ENCODE data around the gene GSN. TPM values are rescaled to one million over a fixed set of nuclear protein-coding genes. Genes with fewer than 3 reads are reported as not detected.

Gene GSN
- polyA plus RNA-seq, 3 donors, result 67.4 to 187 (median 95.8) TPM

DNA sequence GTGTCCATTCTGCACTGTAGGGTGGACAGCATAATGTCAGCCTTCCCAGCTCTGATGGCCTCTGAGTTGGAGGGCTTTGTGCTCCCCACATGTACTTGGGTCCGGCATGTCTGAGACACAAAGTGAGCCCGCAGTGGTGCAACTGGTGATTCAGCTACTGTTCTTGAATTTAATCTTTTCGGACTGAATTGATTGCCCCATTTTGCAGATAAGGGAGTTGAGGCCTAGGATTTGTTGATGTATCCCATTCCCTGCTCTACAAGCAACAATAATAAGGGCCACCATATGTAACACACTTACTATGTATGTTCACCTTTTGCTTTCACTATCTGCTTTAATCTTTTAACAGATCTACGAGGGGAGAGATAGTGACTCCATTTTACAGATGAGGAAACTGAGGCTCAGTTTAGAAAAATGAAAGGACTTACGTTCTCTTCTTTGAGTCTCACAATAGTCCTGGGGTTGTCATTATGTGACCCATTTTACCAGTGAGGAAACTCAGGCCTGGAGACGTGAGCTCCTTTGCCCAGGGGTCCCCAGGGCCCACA, 4.5 kb downstream of the GSN start:
- intact Hi-C loops (cut with micrococcal nuclease), result loop anchor here (5.0 kb wide), 2 partner anchors 35 to 60 kb away; no protein-coding TSS in a partner anchor
- H3K79me2 ChIP-seq (ENCODE audit: insufficient read depth, low read length), result peaks cover 78% of the 10 kb centered on the region
- no peak overlapping the region for H3K9ac ChIP-seq (ENCODE audit: insufficient read depth, low read length, poor library complexity, severe bottlenecking)
- no peaks in the 10 kb centered on the region for H3K36me3 ChIP-seq (replicated peaks in 1 of 2; ENCODE audit: control insufficient read depth in 1 of 2, insufficient read depth in 2 of 2, low read length in 2 of 2)
- peak overlapping the region in 1 of 2 donors; percentile 78 for H3K4me3 Mint-ChIP-seq
- H3K27ac ChIP-seq (ENCODE audit: low read depth in 1 of 2, low read length in 2 of 2), result peak overlapping the region; percentile 81 to 82
- H3K4me2 ChIP-seq (replicated peaks; ENCODE audit: extremely low read depth, low read length, poor library complexity, severe bottlenecking), result peak overlapping the region; percentile 71
- TF ChIP-seq, protein P1, sequence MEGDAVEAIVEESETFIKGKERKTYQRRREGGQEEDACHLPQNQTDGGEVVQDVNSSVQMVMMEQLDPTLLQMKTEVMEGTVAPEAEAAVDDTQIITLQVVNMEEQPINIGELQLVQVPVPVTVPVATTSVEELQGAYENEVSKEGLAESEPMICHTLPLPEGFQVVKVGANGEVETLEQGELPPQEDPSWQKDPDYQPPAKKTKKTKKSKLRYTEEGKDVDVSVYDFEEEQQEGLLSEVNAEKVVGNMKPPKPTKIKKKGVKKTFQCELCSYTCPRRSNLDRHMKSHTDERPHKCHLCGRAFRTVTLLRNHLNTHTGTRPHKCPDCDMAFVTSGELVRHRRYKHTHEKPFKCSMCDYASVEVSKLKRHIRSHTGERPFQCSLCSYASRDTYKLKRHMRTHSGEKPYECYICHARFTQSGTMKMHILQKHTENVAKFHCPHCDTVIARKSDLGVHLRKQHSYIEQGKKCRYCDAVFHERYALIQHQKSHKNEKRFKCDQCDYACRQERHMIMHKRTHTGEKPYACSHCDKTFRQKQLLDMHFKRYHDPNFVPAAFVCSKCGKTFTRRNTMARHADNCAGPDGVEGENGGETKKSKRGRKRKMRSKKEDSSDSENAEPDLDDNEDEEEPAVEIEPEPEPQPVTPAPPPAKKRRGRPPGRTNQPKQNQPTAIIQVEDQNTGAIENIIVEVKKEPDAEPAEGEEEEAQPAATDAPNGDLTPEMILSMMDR (IDR thresholded peaks at IDR 0.05), result no peak
- H3K4me1 ChIP-seq (ENCODE audit: control insufficient read depth in 1 of 2, insufficient read depth in 2 of 2, low read length in 2 of 2), result peaks cover 53 to 57% of the 10 kb centered on the region in 2 donors
- no peaks in the 10 kb centered on the region for H3K9me3 Mint-ChIP-seq
- peaks cover 6 to 8% of the 10 kb centered on the region in 2 donors for H3K36me3 Mint-ChIP-seq
- no peaks in the 10 kb centered on the region for H3K27me3 Mint-ChIP-seq (ENCODE audit: low read depth in 3 of 3)
- peaks cover 61% of the 10 kb centered on the region for H3K4me1 Mint-ChIP-seq
- H3K27ac Mint-ChIP-seq, result peak overlapping the region in 6 of 7 donors; percentile 79 to 94 (median 82)
- no peaks in the 10 kb centered on the region for H3K9me3 ChIP-seq (replicated peaks in 1 of 2; ENCODE audit: control insufficient read depth in 1 of 2, insufficient read depth in 1 of 2, low read length in 2 of 2)
- peak overlapping the region in 1 of 3 experiments; percentile 7 for H3K4me3 ChIP-seq (replicated peaks in 1 of 3; ENCODE audit: low read depth in 2 of 3, low read length in 3 of 3)
- peak overlapping the region; percentile 56 for H2AFZ ChIP-seq (ENCODE audit: insufficient read depth, low read depth, low read length, poor library complexity, severe bottlenecking)
- no peaks in the 10 kb centered on the region for H4K20me1 ChIP-seq (ENCODE audit: insufficient read depth, low read length)
- H3K27me3 ChIP-seq (ENCODE audit: control insufficient read depth in 2 of 2, insufficient read depth in 2 of 2, low read length in 2 of 2), result no peaks in the 10 kb centered on the region
- no peak for DNase-seq
- 56% methylated on average over 2 of the region's 6 CpGs for WGBS (ENCODE audit: insufficient coverage)

- H2AFZ ChIP-seq (ENCODE audit: insufficient read depth, low read depth, low read length, poor library complexity, severe bottlenecking), result no peak overlapping the region
- DNase-seq, result no peak
- intact Hi-C loops (cut with micrococcal nuclease), result loop anchor here (5.0 kb wide), 2 partner anchors 36 to 61 kb away; no protein-coding TSS in a partner anchor
- no peak overlapping the region for H3K9ac ChIP-seq (ENCODE audit: insufficient read depth, low read length, poor library complexity, severe bottlenecking)
- Mint-ChIP-seq H3K36me3 (peaks cover 6 to 8% of the 10 kb centered on the region in 2 donors), H3K9me3 (no peaks in the 10 kb centered on the region), H3K4me3 (no peak overlapping the region), H3K4me1 (peaks cover 60% of the 10 kb centered on the region), H3K27ac (peak overlapping the region in 6 of 7 donors; percentile 58 to 82 (median 70)), H3K27me3 (ENCODE audit: low read depth in 3 of 3) (no peaks in the 10 kb centered on the region)
- H3K4me3 ChIP-seq (replicated peaks in 1 of 3; ENCODE audit: low read depth in 2 of 3, low read length in 3 of 3), result no peak overlapping the region
- H3K27ac ChIP-seq (ENCODE audit: low read depth in 1 of 2, low read length in 2 of 2), result peak overlapping the region in 1 of 2 donors; percentile 4
- no peak overlapping the region for H3K4me2 ChIP-seq (replicated peaks; ENCODE audit: extremely low read depth, low read length, poor library complexity, severe bottlenecking)
- H3K36me3 ChIP-seq (replicated peaks in 1 of 2; ENCODE audit: control insufficient read depth in 1 of 2, insufficient read depth in 2 of 2, low read length in 2 of 2), result no peaks in the 10 kb centered on the region
- no CpG with 5 or more reads among the region's 4 CpGs for WGBS (ENCODE audit: insufficient coverage)
- peaks cover 49 to 50% of the 10 kb centered on the region in 2 donors for H3K4me1 ChIP-seq (ENCODE audit: control insufficient read depth in 1 of 2, insufficient read depth in 2 of 2, low read length in 2 of 2)
- peaks cover 81% of the 10 kb centered on the region for H3K79me2 ChIP-seq (ENCODE audit: insufficient read depth, low read length)
- no peaks in the 10 kb centered on the region for H4K20me1 ChIP-seq (ENCODE audit: insufficient read depth, low read length)
- TF ChIP-seq, protein P1 (IDR thresholded peaks at IDR 0.05), result no peak
- no peaks in the 10 kb centered on the region for H3K27me3 ChIP-seq (ENCODE audit: control insufficient read depth in 2 of 2, insufficient read depth in 2 of 2, low read length in 2 of 2)
- no peaks in the 10 kb centered on the region for H3K9me3 ChIP-seq (replicated peaks in 1 of 2; ENCODE audit: control insufficient read depth in 1 of 2, insufficient read depth in 1 of 2, low read length in 2 of 2)
Measured at GRCh38 chr9:121273064-121273775, 5.3 kb downstream of the GSN start.

Measured in CD14-positive monocyte (primary cell).